Kidney capillary endothelial cell (primary cell): ENCODE data around the gene SLC6A3.
"Not testable (repeated sequence)": the region's sequence is repeated elsewhere in the genome, so short reads cannot be mapped to it uniquely, and the experiment has no call there.

ENCODE experiments used
- DNase-seq: peaks from one replicate; pipeline ENCODE4 v3.0.0-alpha.2; 2018; ENCODE audit warnings: low spot score

The SLC6A3 gene

DNA sequence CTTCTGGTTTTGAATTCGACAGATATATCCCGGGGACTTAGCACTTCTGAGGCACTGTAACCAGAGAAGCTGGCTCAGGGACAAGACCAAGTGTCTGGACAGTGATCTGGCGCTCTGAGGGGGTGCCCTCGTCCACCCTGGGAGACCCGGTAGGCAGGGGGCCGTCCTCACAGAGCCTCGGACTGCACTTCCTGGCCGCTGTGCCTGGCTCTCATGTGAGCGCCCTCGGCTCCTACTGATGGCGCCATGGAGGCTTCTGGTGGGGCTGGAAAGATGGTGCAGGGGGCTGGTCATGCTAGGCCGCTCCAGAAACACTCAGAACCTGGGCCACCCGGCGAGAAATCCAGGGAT, 18.8 kb upstream of the SLC6A3 start:
- no peak for DNase-seq

DNA sequence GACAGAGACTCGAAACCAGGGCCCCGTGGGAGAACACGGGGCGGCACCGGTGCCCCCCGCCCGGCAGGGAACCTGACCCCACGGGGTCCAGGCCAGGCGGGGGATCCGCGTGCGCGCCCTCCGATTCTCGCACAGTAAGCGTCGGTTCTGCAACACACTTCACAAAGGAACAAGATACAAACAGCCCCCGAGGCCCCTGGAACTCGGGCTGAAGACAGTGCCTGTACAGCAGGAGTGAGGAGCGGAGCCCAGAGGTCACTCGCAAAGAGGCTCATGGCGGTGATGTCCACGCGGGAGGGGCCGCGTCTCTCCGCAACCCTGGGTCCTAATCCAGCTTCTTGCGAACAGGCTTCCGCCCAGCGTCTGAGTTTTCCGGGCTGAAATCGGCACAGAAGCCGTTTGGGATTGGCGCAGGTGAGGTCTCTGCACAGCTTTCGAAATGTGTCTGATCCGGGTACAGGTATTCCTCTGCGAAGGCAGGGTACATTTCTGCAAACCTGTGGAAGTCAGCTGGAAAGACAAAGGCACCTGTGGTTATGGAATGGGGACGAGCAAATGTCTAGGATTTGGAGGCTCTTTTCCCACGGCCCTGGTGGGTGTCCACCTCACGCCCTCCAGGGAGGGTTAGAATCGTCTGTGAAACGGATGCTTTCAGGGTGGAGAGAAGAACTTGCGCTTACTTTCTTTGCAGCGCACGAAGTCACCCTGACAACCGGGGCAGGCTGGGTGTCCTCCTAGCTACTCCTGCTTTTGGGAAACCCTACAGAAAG, 18.3 kb upstream of the SLC6A3 start:
- DNase-seq, result no peak

DNA sequence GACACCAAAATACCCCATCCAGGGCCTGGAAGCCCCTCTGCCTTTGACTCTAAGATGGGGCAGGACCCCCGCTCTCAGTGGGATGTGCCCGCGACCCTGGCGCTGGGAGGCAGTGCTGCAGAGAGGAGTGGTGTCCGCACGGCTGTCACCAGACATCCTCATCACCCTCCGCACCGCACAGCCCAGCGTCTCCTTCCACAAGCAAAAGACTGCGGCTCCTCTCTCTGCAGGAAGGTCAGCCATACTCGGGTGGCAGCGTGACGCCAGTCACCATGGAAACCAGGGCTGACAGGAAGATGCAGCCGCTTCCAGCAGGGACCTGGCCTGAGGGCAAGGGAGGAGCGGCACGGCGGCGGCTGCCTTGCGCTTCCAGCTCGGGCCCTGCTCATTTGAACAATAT, 17.1 kb upstream of the SLC6A3 start:
- no peak for DNase-seq

DNA sequence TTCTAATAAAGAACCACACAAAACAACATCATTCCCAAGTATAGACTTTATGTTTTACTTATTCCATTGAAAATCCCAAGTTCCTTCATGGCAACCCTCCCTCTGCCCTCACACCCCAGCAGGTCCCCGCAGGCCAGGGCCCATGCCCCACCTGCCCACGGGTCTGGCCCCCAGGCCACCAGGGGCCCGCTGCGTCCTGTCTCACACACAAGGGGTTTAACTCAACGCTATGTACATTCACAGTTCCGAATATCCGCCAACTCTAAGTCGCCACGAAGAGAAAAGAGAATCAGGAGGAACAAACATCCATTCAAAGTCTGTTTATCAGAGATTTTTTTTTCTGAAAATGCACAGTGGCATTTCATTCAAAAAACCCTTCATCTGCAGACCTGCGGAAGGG, 16.2 kb upstream of the SLC6A3 start:
- DNase-seq, result no peak

DNA sequence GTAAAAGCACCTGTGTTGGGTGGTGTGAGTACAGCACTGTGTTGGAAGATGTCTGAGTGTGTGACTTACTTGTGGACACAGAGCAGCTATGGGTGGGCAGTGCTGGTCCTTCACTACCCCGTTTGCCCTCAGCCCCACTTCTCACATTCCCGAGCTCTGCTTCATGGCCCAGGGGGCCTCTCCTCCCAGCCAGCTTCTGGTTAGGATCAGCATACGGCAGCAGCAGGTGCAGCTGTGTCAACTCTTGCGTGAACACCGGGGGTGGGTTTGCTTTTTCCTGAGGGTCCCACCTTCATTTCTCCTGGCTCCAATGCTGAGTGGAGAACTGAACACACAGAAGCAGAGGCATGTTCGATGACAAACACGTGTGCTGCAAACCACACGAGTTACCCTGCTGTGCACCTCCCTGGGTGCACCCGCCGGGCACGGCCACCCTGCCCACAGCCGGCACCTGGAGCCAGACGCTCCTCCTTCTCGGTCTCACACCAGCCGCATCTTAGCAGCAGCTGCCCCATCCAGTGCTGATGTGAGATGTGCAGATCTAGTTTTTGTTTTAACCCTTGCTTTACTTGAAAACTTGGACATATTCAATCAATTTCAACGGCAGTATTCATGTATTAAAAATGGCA, 14.9 kb upstream of the SLC6A3 start:
- no peak for DNase-seq

DNA sequence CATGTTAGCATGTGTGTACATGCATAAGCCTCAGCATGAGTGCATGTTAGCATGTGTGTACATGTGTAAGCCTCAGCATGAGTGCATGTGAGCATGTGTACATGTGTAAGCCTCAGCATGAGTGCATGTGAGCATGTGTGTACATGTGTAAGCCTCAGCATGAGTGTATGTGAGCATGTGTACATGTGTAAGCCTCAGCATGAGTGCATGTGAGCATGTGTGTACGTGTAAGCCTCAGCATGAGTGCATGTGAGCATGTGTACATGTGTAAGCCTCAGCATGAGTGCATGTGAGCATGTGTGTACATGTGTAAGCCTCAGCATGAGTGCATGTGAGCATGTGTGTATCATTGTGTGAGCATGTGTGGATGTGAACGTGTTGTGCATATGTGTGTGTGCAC, 14.2 kb upstream of the SLC6A3 start:
- not testable (repeated sequence) for DNase-seq

DNA sequence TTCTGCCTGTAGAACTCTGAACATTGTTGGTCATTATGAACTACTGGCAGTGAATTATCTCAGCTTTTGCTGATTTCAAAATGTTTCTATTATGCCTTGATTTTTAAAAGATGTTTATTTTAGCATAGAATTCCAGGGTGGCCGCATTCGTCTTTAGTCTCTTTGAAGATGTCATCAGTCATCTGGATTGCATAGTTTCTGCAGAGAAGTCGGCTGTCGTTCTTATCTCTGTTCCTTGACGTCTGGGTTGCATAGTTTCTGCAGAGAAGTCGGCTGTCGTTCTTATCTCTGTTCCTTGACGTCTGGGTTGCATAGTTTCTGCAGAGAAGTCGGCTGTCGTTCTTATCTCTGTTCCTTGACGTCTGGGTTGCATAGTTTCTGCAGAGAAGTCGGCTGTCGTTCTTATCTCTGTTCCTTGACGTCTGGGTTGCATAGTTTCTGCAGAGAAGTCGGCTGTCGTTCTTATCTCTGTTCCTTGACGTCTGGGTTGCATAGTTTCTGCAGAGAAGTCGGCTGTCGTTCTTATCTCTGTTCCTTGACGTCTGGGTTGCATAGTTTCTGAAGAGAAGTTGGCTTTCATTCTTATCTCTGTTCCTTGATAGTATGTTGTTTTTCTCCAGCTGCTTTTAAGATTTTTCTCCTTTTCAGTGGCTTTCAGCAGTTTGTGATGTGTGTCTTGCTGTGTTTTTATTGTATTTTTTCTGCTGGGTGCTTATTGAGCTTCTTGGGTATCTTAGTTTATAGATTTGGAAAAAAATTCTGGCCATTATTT, 11.1 kb upstream of the SLC6A3 start:
- DNase-seq, result not testable (repeated sequence)

DNA sequence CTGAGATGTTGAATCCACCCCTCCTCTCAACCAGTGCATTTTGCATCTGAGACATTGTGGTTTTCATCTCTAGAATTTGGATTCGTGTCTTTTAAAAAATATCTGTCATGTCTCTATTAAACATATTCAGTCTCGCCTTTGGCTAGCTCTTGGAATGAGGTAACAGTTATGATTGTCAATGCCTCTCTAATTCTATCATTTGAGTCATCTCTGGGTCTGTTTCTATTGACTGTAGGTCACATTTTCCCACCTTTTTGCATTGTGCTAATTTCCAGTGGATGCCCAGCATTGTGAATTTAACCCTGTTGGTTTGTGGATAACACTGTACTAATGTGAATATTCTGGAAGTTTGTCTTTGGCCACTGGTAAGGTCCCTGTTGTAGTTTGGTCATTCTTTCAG, 8.4 kb upstream of the SLC6A3 start:
- no peak for DNase-seq

DNA sequence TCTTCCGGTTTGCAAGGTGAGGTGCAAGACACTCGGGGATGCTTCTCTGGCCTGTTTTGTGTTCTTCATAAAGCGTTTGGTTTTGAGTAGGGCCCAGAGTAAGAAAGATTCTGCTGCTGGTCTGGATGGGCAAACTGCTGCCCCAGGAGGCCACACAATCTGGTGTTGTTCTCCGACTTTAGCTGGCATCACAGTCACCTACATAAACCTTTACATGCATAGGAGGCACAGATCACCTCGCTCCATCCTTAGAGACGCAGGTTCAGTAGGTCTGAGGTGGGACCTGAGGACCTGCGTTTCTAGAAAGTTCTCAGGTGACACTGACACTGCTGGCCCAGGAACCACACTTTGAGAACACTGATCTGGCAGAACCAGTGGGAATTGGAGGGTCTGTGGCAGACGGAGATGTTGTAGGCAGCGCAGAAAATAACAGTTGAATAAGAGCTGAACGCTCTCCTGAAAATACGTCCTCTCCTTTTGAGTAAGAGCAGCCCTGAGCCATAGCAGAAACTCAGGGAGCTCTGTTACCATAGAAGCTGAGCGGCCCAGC, 3.9 kb upstream of the SLC6A3 start:
- DNase-seq, result no peak

DNA sequence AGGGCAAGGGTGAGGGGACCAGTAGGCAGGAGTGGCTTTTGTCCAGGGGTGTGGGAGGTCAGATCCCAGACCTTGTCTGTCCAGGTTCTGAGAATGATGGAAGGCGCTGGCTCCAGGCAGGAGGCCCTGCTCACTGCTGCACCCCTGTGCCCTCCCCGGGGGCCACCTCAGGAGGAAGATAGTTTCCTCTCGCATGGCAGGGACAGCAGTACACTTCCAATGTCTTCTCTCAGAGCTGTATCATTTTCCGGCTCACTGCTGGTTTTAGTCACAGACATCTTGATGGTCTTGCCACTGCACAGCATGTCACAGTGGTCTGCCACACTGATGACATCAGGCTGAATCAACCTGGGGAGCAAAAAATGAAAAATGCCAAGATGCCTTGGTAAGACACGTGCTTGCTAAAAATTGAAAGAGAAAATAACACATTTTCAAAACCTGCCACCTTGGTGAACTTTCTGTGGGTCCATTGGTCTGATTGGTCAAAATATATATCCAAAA, 3.3 kb upstream of the SLC6A3 start:
- DNase-seq, result no peak

DNA sequence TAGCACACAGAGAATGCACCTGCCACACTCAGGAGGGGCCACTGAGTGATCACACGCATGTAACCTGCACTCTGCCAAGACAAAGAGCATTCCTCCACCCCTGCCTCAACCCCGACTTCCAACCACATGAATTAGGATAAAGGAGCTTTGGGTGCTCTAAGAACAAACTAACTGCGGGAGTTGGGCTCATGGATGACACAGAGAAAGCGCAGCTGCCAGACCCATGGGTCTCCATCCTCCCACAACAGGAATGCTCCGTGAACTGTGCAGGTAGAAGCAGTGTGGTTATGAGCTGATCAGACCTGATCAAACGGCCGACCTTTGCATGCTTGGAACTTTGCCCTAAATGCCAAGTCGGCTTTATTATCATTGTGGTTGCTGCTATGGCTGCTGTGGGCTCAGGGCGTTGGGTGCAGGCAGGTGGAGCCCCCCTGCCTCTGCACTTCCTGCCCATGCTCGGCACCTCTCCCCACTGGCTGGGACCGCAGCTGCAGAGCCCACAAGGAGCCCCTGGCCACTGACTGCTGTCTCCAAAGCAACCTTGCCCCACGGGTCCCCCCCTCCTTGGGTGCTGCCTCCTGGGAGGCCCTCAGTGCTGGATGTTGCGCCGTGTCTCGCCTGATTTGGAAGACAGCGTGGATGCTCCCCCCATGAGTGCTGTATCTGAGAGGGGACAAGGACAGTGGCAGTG, 2.6 kb upstream of the SLC6A3 start:
- no peak for DNase-seq

DNA sequence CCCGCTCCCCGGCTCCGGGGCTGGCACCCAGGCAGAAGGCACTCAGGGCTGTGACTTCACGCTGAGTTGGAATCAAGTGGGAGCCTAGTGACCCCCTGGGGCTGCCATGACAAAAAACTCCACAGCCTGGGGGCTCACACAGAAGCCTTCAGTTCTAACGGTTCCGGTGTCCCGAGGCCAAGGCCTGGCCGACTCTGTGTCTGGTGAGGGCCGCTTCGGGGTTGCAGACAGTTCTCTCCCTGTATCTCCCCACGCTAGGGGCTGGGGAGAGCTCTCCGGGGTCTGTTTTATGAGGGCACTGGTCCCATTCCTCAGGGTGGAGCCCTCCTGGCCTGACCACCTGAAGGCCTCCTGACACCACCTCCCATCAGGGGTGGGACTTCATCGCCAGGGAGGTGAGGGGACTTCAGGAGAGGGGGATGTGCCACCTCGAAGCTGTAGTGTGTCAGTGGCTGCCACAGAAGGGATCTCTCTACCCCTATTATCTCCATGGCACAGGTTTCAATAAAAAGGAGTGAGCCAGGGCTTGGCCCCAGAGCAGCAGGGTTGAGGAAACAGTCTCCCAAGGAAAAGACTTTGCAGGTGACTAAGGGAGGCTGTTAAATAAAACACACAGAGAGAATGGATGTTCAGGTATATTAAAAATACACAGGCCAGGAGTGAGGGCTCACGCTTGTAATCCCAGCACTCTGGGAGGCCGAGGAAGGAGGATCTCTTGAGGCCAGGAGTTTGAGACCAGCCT, 1.5 kb upstream of the SLC6A3 start:
- DNase-seq, result no peak

DNA sequence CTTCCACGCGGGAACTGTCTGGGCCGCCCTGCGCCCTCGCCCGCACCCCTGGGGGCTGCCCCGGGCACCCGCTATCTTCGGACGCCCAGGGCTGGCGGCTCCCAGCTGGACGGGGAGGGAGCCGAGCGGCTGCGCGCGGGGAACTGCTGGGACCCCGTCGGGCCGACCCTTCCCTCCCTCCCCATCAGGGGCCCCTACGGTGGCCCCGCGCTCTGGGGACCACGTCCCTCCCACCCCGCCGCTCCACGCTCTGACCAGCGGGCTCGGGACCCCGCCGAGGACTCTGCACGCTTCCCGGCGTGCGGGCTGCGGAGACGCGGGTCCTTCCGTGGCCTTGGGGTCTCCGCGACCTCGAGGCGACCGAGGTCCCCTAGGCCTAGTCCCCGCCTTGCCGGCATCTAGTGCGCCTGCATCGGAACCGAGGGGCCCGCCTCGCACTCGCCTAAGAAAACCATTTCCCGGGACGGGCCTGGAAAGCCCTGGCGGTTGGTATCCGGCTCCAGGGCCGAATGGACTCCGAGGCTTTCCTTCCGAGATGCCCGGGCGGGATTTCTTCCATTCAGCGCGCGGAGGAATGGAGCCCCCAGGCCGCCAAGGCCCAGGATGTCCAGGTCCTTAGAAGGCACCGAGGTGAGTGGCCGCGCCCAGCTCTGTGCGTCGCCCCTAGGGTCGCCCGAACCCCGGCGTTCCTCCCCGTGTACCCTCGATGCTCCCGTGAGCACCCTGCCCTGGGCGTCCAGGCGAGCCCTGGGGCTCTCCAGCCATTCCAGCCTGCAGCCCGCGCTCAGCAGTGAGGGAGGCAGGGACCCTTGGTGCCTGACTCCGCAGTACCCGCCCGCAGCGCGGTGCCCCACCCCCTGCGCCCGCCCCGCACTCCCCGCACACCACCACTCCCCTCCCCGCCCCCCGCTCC, 705 bp upstream of the SLC6A3 start:
- DNase-seq, result no peak

DNA sequence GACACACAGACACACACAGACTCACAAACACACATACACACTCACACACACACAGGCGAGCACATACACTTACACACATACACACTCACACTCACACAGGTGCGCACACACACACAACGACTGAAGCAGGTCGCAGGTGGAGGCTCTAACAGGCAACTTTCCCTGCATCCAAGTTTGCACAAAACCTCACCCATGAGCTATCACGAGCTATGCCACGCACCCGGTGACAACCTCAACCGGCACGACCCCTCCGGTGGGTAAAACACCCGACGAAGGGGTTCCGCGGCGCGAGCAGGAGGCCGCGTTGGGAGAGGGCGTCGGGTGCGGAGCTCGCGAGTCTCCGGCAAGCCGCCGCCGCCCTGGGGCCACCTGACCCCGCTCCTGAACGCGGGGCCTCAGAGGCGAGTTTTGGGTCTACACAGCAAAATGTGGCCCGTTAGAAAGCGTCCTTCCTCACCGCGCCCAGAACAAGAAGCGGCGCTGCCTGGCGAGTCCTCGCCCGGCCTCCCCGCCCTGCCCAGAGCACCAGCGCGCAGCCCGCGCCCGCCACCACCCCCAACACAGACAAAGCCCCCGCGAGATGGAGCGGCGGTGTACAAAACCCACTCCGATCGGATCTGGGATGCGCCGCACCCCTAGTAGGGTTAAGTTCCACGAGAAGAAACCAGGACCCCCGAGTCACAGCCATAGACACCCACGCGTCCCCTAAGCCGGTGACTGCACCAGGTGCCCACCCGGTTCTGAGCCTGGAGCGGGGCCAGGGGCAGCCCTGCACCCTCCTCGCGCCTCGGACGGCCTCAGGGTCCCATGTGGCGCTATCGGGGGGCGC, 665 bp downstream of the SLC6A3 start:
- no peak for DNase-seq

DNA sequence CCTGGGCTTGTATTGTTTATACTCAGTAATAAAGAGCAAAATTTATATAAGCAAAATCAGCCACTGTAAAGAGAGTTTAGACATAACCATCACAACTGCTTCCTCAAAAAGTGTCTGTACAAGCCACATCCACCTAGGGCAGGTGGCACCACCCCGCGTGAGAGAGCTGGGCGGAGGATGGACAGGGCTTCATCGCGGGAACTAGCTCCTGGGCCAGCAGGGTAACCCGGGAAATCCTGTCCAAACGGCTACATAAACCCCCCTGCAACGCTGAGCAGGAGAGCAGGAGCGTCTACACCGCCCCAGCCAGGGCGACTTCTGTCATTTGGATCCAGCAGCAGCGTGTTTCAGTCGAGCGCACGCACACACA, 1.3 kb downstream of the SLC6A3 start:
- DNase-seq, result no peak

DNA sequence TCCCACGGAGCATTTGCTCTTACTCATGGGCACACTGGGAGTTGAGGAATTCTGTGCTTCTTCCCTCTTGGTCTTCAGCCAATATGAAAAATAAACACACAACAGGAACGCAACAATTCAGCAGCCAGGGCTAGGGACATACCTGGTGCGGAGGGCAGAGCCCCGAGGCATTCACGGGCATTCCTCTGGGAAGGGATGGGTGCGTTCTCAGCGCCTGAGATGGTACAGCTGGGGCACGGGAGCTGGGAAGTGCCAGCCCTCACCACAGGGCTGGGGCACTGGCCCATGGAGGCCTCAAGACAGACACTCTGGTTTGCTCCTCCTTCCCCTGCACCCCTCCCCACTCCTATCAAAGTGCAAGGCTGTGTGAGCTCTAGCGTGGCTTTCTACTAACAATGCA, 2.1 kb downstream of the SLC6A3 start:
- DNase-seq, result no peak

DNA sequence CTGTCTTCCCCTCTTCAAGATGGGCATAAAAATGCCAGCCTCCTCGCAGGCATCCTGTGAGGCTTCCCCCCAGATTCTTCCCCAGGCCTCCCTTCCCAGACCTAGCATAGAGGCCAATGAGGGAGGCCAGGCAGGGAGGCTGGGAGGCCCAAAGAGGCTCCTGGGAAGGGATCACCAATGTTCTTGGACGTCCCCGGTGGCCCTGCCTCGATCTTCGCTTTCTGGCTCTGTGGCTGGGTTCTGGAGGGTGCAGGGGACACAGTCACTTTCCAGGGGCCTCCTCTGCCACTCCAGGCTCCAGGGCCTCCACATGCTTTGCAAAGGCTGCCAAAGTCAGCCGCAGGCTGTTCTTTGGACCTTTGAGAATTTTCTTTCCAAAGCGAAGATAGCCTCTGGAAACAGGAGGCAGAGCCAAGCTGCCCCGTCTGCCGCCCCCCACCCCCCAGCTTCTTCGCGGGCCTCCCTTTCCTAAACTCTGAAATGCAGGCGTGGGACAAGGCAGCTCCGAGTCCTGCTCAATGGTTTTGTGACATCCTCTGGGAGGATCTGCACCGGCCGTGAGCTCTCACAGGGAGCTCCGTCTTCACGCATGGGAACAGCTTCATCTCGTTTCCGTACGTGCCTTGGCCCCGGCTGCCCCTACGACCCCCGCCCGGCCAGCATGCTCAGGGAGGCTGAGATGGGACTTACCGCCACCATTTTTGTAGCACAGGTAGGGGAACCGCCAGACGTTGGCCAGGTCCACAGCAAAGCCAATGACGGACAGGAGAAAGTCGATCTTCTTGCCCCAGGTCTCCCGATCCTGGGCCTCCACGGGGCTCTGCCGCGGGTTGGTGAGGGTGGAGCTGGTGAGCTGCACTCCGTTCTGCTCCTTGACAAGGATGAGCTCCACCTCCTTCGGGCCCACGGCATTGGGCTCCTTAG, 2.8 kb downstream of the SLC6A3 start:
- no peak for DNase-seq

DNA sequence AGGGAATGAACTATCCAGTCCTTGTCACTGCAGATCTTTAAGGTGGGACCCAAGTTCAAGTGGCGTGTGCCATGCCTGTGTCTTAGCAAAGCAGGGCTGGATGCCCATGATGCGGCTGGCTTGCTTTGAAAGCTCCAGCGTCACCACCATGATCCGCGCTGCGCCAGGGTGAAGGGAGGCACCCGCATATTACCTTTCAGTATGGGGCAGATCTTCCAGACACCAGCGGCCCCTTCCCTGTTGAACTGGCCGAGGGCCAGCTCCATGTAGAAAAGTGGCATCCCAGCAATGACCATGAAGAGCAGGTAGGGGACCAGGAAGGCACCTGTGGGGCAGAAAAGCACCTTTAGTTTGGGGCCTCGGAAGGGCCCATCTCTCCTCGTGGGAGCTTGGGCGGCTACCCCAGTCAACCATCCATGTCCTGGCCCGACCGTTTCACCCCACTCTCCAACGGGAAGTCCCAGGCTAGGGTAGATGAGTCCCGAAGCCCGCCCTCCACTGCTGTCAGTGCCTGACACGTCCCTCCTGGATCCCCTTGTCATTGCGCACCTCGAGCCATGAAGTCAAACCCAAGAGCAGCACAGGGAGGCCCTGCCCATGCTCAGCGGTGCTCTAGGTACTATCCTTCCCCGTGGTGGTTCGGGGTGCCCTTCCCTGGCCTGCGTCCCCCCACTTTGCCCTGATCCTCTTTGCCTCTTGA, 3.9 kb downstream of the SLC6A3 start:
- no peak for DNase-seq
